Liver (tissue), 9 donors: ENCODE data around the gene MT4. TPM values are rescaled to one million over a fixed set of nuclear protein-coding genes. Genes with fewer than 3 reads are reported as not detected.

Experiments used
- DNase-seq: peaks from one replicate; pipeline ENCODE4 v3.0.0-alpha.2; 2017; ENCODE audit warnings: low spot score
- H3K27ac ChIP-seq, 2 donors: one replicate each; pipeline ENCODE4 v1.7.0; 2013; ENCODE audit warnings: inconsistent platforms in 2 of 2, low read length in 2 of 2, control low read depth in 1 of 2, low read depth in 1 of 2, mild to moderate bottlenecking in 1 of 2
- H3K27me3 ChIP-seq, 4 donors: one replicate each; pipeline versions ENCODE4 v1.6.1 to v1.7.0; 2013; ENCODE audit warnings: low read length in 3 of 4, inconsistent platforms in 1 of 4, mild to moderate bottlenecking in 1 of 4, moderate library complexity in 1 of 4; ENCODE audit not compliant: control insufficient read depth in 4 of 4, insufficient read depth in 4 of 4
- H3K36me3 ChIP-seq, 4 donors: one replicate each; pipeline versions ENCODE4 v1.6.1 to v1.7.0; 2013; ENCODE audit warnings: low read length in 3 of 4, mild to moderate bottlenecking in 3 of 4, low read depth in 1 of 4, moderate library complexity in 1 of 4; ENCODE audit not compliant: control insufficient read depth in 4 of 4, insufficient read depth in 3 of 4
- H3K4me1 ChIP-seq, 4 donors: one replicate each; pipeline versions ENCODE4 v1.6.1 to v1.7.0; 2013; ENCODE audit warnings: low read length in 3 of 4, mild to moderate bottlenecking in 3 of 4, moderate library complexity in 1 of 4; ENCODE audit not compliant: control insufficient read depth in 4 of 4, insufficient read depth in 4 of 4
- H3K4me3 ChIP-seq, 3 donors: one replicate each; pipeline versions ENCODE4 v1.6.1 to v1.7.0; 2013; ENCODE audit warnings: low read length in 3 of 3, control low read depth in 1 of 3, low read depth in 1 of 3, mild to moderate bottlenecking in 1 of 3
- H3K9ac ChIP-seq, 2 donors: one replicate each; pipeline ENCODE4 v1.7.0; 2013; ENCODE audit warnings: low read length in 2 of 2, mild to moderate bottlenecking in 2 of 2, moderate library complexity in 2 of 2, control low read depth in 1 of 2, low read depth in 1 of 2
- H3K9me3 ChIP-seq, 4 donors: one replicate each; pipeline versions ENCODE4 v1.6.1 to v1.7.0; 2013; ENCODE audit warnings: low read length in 3 of 4; ENCODE audit not compliant: control insufficient read depth in 4 of 4
- EGR1 ChIP-seq, 2 donors: IDR thresholded peaks; 2 replicates each; pipeline ENCODE4 v1.6.1; 2016 to 2018; ENCODE audit warnings: antibody characterized with exemption in 2 of 2, low read depth in 2 of 2
- FOXA1 ChIP-seq: IDR thresholded peaks from 2 replicates; pipeline ENCODE4 v1.6.1; 2016; ENCODE audit warnings: antibody characterized with exemption
- FOXA2 ChIP-seq: IDR thresholded peaks from 2 replicates; pipeline ENCODE4 v1.6.1; 2016; ENCODE audit warnings: antibody characterized with exemption
- GABPA ChIP-seq, 2 donors: IDR thresholded peaks in 1 of 2; conservative IDR thresholded peaks in 1 of 2; 2 replicates each; pipeline ENCODE4 v1.6.1; 2016; ENCODE audit warnings: antibody characterized with exemption in 2 of 2, mild to moderate bottlenecking in 1 of 2, moderate library complexity in 1 of 2
- HNF4A ChIP-seq, 2 donors: conservative IDR thresholded peaks; 2 replicates each; pipeline ENCODE4 v1.6.1; 2016; ENCODE audit warnings: antibody characterized with exemption in 2 of 2, mild to moderate bottlenecking in 2 of 2
- HNF4G ChIP-seq: IDR thresholded peaks from 2 replicates; pipeline ENCODE4 v1.6.1; 2016; ENCODE audit warnings: antibody characterized with exemption
- JUND ChIP-seq, 2 donors: IDR thresholded peaks; 2 replicates each; pipeline ENCODE4 v1.6.1; 2016; ENCODE audit warnings: antibody characterized with exemption in 2 of 2
- NR2F2 ChIP-seq: IDR thresholded peaks from 2 replicates; pipeline ENCODE4 v1.6.1; 2016; ENCODE audit warnings: antibody characterized with exemption
- RAD21 ChIP-seq, 2 donors: IDR thresholded peaks; 2 replicates each; pipeline ENCODE4 v1.6.1; 2016; ENCODE audit warnings: antibody characterized with exemption in 2 of 2, mild to moderate bottlenecking in 2 of 2
- RXRA ChIP-seq, 2 donors: IDR thresholded peaks; 2 replicates each; pipeline ENCODE4 v1.6.1; 2017 to 2018; ENCODE audit warnings: antibody characterized with exemption in 2 of 2, mild to moderate bottlenecking in 1 of 2
- SP1 ChIP-seq: IDR thresholded peaks from 2 replicates; pipeline ENCODE4 v1.6.1; 2018; ENCODE audit warnings: antibody characterized with exemption, mild to moderate bottlenecking
- TAF1 ChIP-seq: conservative IDR thresholded peaks from 2 replicates; pipeline ENCODE4 v1.6.1; 2016; ENCODE audit warnings: antibody characterized with exemption, mild to moderate bottlenecking
- YY1 ChIP-seq: IDR thresholded peaks from 2 replicates; pipeline ENCODE4 v1.6.1; 2016; ENCODE audit warnings: antibody characterized with exemption, mild to moderate bottlenecking
- WGBS: extraction: QIAGEN DNeasy Blood & Tissue Kit; methylation state at CpG from one replicate; pipeline ENCODE4 v1.1.7; 2013; 5-methylcytosine and 5-hydroxymethylcytosine counted together
- polyA plus RNA-seq, 2 donors: library from polyadenylated mRNA; stranded (reverse) in 1 of 2; unstranded in 1 of 2; fragments of 200-250 nt in 1 of 2; fragments of >200 nt in 1 of 2; fragmentation: Nextera tagmentation in 1 of 2; extraction: Ambion mirVana in 1 of 2; gene quantifications; one replicate each; pipeline versions ENCODE4 v1.2.1 to v1.2.3, GENCODE V29; 2013 to 2015
- total RNA-seq, 2 donors: library from RNA; depleted of rRNA; stranded (reverse); fragments of >200 nt; gene quantifications; one replicate each; pipeline ENCODE4 v1.2.3, GENCODE V29; 2014
- TF ChIP-seq, protein P1 (sequence below): IDR thresholded peaks from 2 replicates; pipeline ENCODE4 v1.6.1; 2016; ENCODE audit warnings: antibody characterized with exemption
- TF ChIP-seq, protein P2 (sequence below): IDR thresholded peaks from 2 replicates; pipeline ENCODE4 v1.6.1; 2016; ENCODE audit warnings: antibody characterized with exemption
- TF ChIP-seq, protein P3 (sequence below): IDR thresholded peaks from 2 replicates; pipeline ENCODE4 v1.6.1; 2016; ENCODE audit warnings: antibody characterized with exemption
- TF ChIP-seq, protein P4 (sequence below): IDR thresholded peaks from 2 replicates; pipeline ENCODE4 v1.6.1; 2016; ENCODE audit warnings: antibody characterized with exemption, mild to moderate bottlenecking
- donor health status: healthy.
- donor health status: healthy.
- donor health status: healthy.
- donor health status: healthy.
- donor health status: healthy.

MT4 gene
- total and polyA plus RNA-seq, 4 donors, result not detected

DNA sequence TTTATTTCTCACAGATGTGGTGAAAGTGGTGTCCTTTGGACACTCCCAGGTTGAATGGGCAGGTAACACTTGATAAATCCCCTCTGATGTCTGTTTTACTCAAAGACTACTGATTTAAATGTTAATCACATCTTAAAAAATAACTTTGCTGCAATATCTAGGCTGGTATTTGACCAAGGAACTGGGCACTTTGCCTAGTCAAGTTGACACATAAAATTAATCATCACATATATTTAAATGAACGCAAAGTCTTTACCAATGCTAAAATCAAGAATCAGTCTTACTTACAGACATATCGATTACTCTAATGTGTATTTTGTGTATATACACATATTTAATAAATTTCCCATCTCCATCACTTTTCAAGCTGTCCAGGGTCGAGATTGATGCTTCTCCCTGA, 50.5 kb downstream of the MT4 start:
- Histone ChIP-seq H3K4me1 (peaks cover 0 to 31% (median 16%) of the 10 kb centered on the region in 4 donors), H3K9ac (no peak overlapping the region), H3K27me3 (no peaks in the 10 kb centered on the region), H3K9me3 (no peaks in the 10 kb centered on the region), H3K36me3 (no peaks in the 10 kb centered on the region), H3K27ac (no peak overlapping the region), H3K4me3 (no peak overlapping the region)
- DNase-seq, result no peak
- WGBS, result 89% methylated on average over 3 of the region's 3 CpGs
- no peak for TF ChIP-seq JUND (IDR thresholded peaks at IDR 0.05)
- TF ChIP-seq, protein P1, sequence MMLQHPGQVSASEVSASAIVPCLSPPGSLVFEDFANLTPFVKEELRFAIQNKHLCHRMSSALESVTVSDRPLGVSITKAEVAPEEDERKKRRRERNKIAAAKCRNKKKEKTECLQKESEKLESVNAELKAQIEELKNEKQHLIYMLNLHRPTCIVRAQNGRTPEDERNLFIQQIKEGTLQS, result no peak
- TF ChIP-seq SP1, result no peak
- TF ChIP-seq, protein P2, sequence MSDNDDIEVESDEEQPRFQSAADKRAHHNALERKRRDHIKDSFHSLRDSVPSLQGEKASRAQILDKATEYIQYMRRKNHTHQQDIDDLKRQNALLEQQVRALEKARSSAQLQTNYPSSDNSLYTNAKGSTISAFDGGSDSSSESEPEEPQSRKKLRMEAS, result no peak
- no peak for TF ChIP-seq FOXA2
- TF ChIP-seq YY1, result no peak
- no peak for TF ChIP-seq FOXA1
- TF ChIP-seq, protein P3, sequence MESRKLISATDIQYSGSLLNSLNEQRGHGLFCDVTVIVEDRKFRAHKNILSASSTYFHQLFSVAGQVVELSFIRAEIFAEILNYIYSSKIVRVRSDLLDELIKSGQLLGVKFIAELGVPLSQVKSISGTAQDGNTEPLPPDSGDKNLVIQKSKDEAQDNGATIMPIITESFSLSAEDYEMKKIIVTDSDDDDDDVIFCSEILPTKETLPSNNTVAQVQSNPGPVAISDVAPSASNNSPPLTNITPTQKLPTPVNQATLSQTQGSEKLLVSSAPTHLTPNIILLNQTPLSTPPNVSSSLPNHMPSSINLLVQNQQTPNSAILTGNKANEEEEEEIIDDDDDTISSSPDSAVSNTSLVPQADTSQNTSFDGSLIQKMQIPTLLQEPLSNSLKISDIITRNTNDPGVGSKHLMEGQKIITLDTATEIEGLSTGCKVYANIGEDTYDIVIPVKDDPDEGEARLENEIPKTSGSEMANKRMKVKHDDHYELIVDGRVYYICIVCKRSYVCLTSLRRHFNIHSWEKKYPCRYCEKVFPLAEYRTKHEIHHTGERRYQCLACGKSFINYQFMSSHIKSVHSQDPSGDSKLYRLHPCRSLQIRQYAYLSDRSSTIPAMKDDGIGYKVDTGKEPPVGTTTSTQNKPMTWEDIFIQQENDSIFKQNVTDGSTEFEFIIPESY, result no peak
- TF ChIP-seq NR2F2, result no peak
- TF ChIP-seq RAD21 (IDR thresholded peaks at IDR 0.05), result no peak
- TF ChIP-seq RXRA (IDR thresholded peaks at IDR 0.05), result no peak
- no peak for TF ChIP-seq HNF4G

DNA sequence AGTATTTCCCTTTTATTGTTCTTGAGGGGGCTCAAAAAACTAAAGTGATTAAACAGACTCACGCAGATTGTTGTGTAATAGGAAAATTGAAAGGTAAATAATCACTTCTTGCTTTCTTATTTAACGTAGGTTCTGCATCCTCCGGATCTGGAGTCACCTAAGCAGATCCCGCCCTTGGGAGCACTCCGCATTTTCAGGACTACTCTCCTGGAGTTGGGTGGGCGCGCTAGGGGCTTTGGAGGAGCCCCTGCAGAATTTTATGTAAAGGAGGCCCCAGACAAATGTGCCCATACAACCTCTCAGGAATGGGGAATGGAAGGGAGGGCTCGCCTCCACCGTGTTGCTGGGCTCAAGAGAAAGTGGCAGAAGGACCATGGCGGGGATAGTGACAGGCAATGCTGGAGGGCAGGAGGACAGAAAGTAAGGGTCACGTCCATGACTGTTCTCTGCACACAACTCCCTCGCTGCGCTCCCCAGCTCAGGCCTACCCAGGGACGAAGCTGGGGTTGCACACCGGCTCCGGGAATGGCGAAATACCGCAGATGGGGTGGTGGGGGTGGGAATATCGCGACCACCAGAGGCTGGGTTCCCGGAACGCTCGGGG, 51.8 kb downstream of the MT4 start:
- Histone ChIP-seq H3K27me3 (no peaks in the 10 kb centered on the region), H3K4me3 (peak overlapping the region; percentile 47 to 77 (median 67)), H3K9ac (peak overlapping the region in 1 of 2 donors; percentile 50), H3K9me3 (no peaks in the 10 kb centered on the region), H3K27ac (peak overlapping the region; percentile 91 to 93), H3K4me1 (peaks cover 0 to 26% (median 12%) of the 10 kb centered on the region in 4 donors), H3K36me3 (no peaks in the 10 kb centered on the region)
- DNase-seq, result no peak
- WGBS, result 46% methylated on average over 23 of the region's 23 CpGs
- TF ChIP-seq YY1 (peak; percentile 27), JUND (IDR thresholded peaks at IDR 0.05) (no peak)

DNA sequence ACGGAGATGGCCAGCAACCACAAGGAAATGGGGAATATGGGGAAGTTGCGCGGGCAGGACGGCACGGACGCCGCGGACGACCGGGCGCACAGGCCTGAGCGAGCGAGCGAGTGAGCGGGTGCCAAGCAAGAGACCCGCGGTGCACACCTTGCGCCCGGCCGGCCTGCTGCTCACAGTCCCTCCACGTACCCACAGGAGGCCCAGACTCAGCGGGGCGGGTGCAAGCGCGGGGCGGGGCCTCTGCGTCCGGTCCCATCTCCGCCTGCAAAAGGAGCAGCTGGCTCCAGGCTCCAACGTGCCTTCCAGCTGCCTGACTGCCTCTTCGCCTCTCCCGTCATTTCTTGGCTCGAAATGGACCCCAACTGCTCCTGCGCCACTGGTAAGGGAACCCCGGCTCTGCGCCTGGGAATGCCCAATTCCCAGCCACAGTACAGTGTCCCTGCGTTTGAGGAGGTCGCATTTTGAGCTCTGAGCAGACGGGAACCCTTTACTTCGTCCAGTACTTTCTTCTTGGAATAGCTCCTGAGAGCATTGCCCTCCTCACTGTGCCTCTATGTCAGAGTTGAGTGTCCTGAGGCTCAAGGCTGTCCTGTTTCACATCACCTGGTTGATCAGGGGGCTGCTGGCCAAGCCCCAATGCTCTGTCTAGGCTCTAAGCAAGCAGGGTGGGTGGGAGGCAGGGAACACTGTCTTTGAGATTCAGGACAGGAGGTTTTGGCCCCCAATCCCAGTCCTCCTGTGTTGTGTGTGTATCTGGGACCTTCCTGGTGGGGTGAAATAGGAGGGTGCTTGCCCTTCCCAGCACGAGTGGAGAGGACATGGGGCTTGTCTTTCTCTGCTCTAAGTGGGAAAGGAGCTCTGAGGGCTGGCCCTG, 52.6 kb downstream of the MT4 start:
- Histone ChIP-seq H3K4me1 (peaks cover 0 to 30% (median 14%) of the 10 kb centered on the region in 4 donors), H3K27me3 (no peaks in the 10 kb centered on the region), H3K9ac (peak overlapping the region; percentile 58 to 78), H3K9me3 (no peaks in the 10 kb centered on the region), H3K27ac (peak overlapping the region; percentile 91 to 93), H3K36me3 (no peaks in the 10 kb centered on the region), H3K4me3 (peak overlapping the region; percentile 47 to 77 (median 67))
- WGBS, result 3% methylated on average over 40 of the region's 41 CpGs
- DNase-seq, result peak; percentile 71
- TF ChIP-seq, protein P3, result no peak
- TF ChIP-seq, protein P4, sequence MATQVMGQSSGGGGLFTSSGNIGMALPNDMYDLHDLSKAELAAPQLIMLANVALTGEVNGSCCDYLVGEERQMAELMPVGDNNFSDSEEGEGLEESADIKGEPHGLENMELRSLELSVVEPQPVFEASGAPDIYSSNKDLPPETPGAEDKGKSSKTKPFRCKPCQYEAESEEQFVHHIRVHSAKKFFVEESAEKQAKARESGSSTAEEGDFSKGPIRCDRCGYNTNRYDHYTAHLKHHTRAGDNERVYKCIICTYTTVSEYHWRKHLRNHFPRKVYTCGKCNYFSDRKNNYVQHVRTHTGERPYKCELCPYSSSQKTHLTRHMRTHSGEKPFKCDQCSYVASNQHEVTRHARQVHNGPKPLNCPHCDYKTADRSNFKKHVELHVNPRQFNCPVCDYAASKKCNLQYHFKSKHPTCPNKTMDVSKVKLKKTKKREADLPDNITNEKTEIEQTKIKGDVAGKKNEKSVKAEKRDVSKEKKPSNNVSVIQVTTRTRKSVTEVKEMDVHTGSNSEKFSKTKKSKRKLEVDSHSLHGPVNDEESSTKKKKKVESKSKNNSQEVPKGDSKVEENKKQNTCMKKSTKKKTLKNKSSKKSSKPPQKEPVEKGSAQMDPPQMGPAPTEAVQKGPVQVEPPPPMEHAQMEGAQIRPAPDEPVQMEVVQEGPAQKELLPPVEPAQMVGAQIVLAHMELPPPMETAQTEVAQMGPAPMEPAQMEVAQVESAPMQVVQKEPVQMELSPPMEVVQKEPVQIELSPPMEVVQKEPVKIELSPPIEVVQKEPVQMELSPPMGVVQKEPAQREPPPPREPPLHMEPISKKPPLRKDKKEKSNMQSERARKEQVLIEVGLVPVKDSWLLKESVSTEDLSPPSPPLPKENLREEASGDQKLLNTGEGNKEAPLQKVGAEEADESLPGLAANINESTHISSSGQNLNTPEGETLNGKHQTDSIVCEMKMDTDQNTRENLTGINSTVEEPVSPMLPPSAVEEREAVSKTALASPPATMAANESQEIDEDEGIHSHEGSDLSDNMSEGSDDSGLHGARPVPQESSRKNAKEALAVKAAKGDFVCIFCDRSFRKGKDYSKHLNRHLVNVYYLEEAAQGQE, result peak; percentile 67
- no peak for TF ChIP-seq NR2F2
- peak; percentile 49 for TF ChIP-seq SP1
- TF ChIP-seq, protein P2, result no peak
- TF ChIP-seq HNF4A (conservative IDR thresholded peaks at IDR 0.05), result peak in 1 of 2 donors; percentile 25
- TF ChIP-seq HNF4G, result no peak
- TF ChIP-seq EGR1 (IDR thresholded peaks at IDR 0.05; ENCODE audit: low read depth in 2 of 2), result no peak
- no peak for TF ChIP-seq JUND (IDR thresholded peaks at IDR 0.05)
- peak; percentile 44 for TF ChIP-seq YY1
- TF ChIP-seq RAD21 (IDR thresholded peaks at IDR 0.05), result peak in 1 of 2 donors; percentile 40
- no peak for TF ChIP-seq GABPA (IDR thresholded peaks at IDR 0.05 in 1 of 2, conservative IDR thresholded peaks at IDR 0.05 in 1 of 2)
- peak; percentile 45 for TF ChIP-seq TAF1
- peak; percentile 27 to 50 for TF ChIP-seq RXRA (IDR thresholded peaks at IDR 0.05)
